Lower leg skin (tissue), 3 donors: ENCODE results near the gene FZD7.

ENCODE experiments used
- CTCF ChIP-seq, 3 donors: fragments of 450-650 bp; IDR thresholded peaks; one replicate each; pipeline ENCODE4 v1.5.1; 2016; ENCODE audit warnings: antibody characterized with exemption in 3 of 3, mild to moderate bottlenecking in 3 of 3, moderate library complexity in 2 of 3
- POLR2A ChIP-seq, 2 donors: fragments of 450-650 bp; IDR thresholded peaks; one replicate each; pipeline ENCODE4 v1.6.1; 2016 to 2017; ENCODE audit warnings: antibody characterized with exemption in 2 of 2, mild to moderate bottlenecking in 1 of 2, moderate library complexity in 1 of 2

GRCh38 chr2:202039278-202040078 is 5.8 kb downstream of the FZD7 start:
- TF ChIP-seq CTCF (IDR thresholded peaks at IDR 0.05), result no peak
- no peak for TF ChIP-seq POLR2A (IDR thresholded peaks at IDR 0.05)
